Neural crest cell (in vitro differentiated cells): ENCODE results near the gene AKAP6. TPM values are rescaled to one million over a fixed set of nuclear protein-coding genes. Genes with fewer than 3 reads are reported as not detected.

Experiments used
- DNase-seq: peaks from one replicate; pipeline ENCODE4 v3.0.0; 2021; ENCODE audit warnings: low read depth, mixed read lengths, low spot score
- H3K27ac Mint-ChIP-seq: one replicate; pipeline ENCODE4 v1.8.0; 2021; ENCODE audit warnings: mild to moderate bottlenecking, mixed read lengths; ENCODE audit not compliant: unreplicated experiment
- H3K27me3 Mint-ChIP-seq: 2 replicates; pipeline ENCODE4 v1.8.0; 2021; ENCODE audit warnings: low read depth, mild to moderate bottlenecking, mixed read lengths
- H3K36me3 Mint-ChIP-seq: 2 replicates; pipeline ENCODE4 v1.8.0; 2021; ENCODE audit warnings: low read depth, mild to moderate bottlenecking, mixed read lengths
- H3K4me1 Mint-ChIP-seq: 2 replicates; pipeline ENCODE4 v1.8.0; 2021; ENCODE audit warnings: mixed read lengths
- H3K4me3 Mint-ChIP-seq: one replicate; pipeline ENCODE4 v1.8.0; 2021; ENCODE audit warnings: mild to moderate bottlenecking, mixed read lengths
- H3K9me3 Mint-ChIP-seq: 2 replicates; pipeline ENCODE4 v1.8.0; 2021; ENCODE audit warnings: mixed read lengths
- CTCF ChIP-seq: fragments of 200-600 bp; sonication (generic); conservative IDR thresholded peaks from 2 replicates; pipeline ENCODE4 v1.5.0; 2021; ENCODE audit warnings: antibody characterized with exemption, mild to moderate bottlenecking
- total RNA-seq: library from RNA; stranded (reverse); gene quantifications from 2 replicates; pipeline ENCODE4 v1.2.1, GENCODE V29; 2021

Gene AKAP6
- total RNA-seq, 1 donor from 2014 or later = 9.4 TPM

- peaks cover 9% of the 10 kb centered on the region for H3K9me3 Mint-ChIP-seq
- H3K4me1 Mint-ChIP-seq = no peaks in the 10 kb centered on the region
- no peak for TF ChIP-seq CTCF
- no peak for DNase-seq
- peaks cover 5% of the 10 kb centered on the region for H3K36me3 Mint-ChIP-seq
- H3K4me3 Mint-ChIP-seq = no peak overlapping the region
- no peaks in the 10 kb centered on the region for H3K27me3 Mint-ChIP-seq
- no peak overlapping the region for H3K27ac Mint-ChIP-seq
These were observed 64.0 kb downstream of the AKAP6 start for GRCh38 chr14:32393119-32393518.

- no peak for TF ChIP-seq CTCF
- Mint-ChIP-seq H3K27ac (no peak overlapping the region), H3K4me1 (no peaks in the 10 kb centered on the region), H3K9me3 (peaks cover 6% of the 10 kb centered on the region), H3K27me3 (no peaks in the 10 kb centered on the region), H3K4me3 (no peak overlapping the region), H3K36me3 (peaks cover 5% of the 10 kb centered on the region)
- no peak for DNase-seq
These were observed 64.9 kb downstream of the AKAP6 start for GRCh38 chr14:32394038-32394437.

GRCh38 chr14:32396885-32397284 lies 67.8 kb downstream of the AKAP6 start:
- peaks cover 4% of the 10 kb centered on the region for H3K4me1 Mint-ChIP-seq
- no peak overlapping the region for H3K4me3 Mint-ChIP-seq
- H3K36me3 Mint-ChIP-seq = no peaks in the 10 kb centered on the region
- no peak for TF ChIP-seq CTCF
- H3K27ac Mint-ChIP-seq = no peak overlapping the region
- peaks cover 2% of the 10 kb centered on the region for H3K9me3 Mint-ChIP-seq
- no peaks in the 10 kb centered on the region for H3K27me3 Mint-ChIP-seq
- no peak for DNase-seq

GRCh38 chr14:32397861-32398640 lies 69.0 kb downstream of the AKAP6 start:
- peak overlapping the region; percentile 19 for H3K27ac Mint-ChIP-seq

GRCh38 chr14:32399920-32400319 lies 70.8 kb downstream of the AKAP6 start:
- no peaks in the 10 kb centered on the region for H3K9me3 Mint-ChIP-seq
- H3K27me3 Mint-ChIP-seq = no peaks in the 10 kb centered on the region
- no peak for DNase-seq
- peaks cover 7% of the 10 kb centered on the region for H3K4me1 Mint-ChIP-seq
- H3K36me3 Mint-ChIP-seq = no peaks in the 10 kb centered on the region
- H3K4me3 Mint-ChIP-seq = no peak overlapping the region
- H3K27ac Mint-ChIP-seq = no peak overlapping the region
- no peak for TF ChIP-seq CTCF

More at GRCh38 chr14:32397861-32398640, 69.0 kb downstream of the AKAP6 start:
- Mint-ChIP-seq H3K9me3 (no peaks in the 10 kb centered on the region), H3K36me3 (no peaks in the 10 kb centered on the region), H3K4me3 (no peak overlapping the region), H3K4me1 (peaks cover 4% of the 10 kb centered on the region), H3K27me3 (no peaks in the 10 kb centered on the region)
- no peak for TF ChIP-seq CTCF
- DNase-seq = no peak
